ENCODE data around the gene PARVB. TPM values are rescaled to one million over a fixed set of nuclear protein-coding genes. Genes with fewer than 3 reads are reported as not detected.

Gene PARVB
- total and polyA plus RNA-seq, 10 of the 15 experiments (the other 5 are each of a cell fraction or from before 2014, with no cell fraction given), result 5.2 to 264 (median 76.0) TPM

DNA sequence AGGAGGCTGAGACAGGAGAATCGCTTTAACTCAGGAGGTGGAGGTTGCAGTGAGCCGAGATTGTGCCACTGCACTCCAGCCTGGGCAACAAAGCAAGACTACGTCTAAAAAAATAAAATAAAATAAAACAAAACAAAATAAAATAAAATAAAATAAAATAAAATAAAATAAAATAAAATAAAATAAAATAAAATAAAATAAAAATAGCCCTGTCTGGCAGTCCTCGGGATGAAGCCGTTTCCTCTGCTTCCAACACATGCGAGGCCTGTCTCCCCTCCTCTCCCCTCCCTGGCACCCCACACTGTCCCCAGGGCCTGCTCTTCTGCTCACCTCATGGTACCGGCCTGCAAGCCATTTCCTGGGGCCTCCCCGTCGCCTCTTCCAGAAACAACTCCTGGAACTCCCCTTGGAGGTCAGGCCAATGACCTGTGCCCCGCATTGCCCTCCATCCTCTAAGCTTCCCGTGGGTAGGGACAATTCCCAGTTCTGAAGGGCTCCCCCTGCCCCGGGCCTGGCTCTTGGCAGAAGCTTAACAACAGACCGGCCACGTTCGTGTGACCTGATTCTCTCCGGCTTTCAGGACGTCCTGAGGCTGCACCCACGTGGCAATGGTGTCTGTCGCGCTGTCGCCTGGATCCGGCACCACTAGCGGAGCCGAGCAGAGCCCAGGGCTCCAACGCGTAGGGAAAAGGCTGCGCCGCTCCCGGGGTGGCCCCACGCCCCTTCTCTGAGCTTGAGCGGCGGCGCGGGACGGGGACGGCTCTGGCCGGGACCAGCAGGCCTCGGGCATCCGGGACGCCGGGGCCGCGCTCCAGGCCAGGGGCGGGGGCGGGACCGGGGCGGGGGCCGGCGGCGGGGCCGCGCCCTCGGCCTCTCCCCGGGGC is 456 bp upstream of the PARVB start (continued):
- TF ChIP-seq, protein P1, sequence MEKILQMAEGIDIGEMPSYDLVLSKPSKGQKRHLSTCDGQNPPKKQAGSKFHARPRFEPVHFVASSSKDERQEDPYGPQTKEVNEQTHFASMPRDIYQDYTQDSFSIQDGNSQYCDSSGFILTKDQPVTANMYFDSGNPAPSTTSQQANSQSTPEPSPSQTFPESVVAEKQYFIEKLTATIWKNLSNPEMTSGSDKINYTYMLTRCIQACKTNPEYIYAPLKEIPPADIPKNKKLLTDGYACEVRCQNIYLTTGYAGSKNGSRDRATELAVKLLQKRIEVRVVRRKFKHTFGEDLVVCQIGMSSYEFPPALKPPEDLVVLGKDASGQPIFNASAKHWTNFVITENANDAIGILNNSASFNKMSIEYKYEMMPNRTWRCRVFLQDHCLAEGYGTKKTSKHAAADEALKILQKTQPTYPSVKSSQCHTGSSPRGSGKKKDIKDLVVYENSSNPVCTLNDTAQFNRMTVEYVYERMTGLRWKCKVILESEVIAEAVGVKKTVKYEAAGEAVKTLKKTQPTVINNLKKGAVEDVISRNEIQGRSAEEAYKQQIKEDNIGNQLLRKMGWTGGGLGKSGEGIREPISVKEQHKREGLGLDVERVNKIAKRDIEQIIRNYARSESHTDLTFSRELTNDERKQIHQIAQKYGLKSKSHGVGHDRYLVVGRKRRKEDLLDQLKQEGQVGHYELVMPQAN (conservative IDR thresholded peaks at IDR 0.05), result peak; percentile 91
- TF ChIP-seq NFIC (IDR thresholded peaks at IDR 0.05; ENCODE audit: low read depth, low read length), result no peak

DNA sequence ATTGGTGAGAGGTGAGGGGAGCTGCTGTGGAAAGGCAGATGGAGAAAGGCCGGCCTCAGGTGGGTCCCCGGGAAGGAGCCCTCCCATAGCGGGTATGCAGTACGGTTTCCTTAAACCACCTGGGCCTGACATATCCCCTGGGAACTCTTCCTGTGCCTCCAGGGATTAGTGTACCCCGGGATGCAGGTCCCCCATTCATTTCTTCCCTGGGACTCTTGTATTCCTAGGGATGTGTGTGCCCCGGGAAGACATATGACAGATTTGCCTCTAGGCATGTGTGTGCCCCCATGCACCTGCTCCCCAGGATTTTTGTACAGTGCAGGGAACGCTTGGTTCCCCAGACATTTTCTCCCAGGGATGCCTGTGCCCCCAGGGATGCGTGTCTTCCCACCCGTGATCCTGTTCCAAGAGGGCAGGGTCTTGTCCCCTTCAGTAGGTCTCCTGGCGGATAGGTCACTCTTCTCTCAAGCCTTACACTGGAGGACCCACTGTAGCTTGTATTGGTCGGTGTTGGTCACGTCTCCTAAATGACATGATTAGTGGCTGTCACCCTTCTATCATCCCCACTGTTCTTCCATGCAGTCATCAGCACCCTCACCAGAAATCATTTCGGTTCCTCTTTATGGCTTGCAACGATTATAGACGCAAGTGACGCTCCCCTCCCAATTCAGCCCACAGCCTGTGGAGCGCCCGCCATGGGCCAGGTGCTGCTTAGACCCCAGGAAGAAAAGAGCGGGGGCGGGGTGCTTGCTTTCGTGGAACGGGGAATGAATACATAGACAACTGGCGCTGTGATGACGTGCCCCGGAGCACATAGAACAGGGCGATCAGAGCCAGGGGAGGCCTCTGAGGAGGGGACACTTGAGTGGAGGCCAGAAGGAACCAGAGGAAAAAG is 1.3 kb downstream of the PARVB start:
- intact Hi-C loops (cut with micrococcal nuclease; ENCODE audit: unreplicated experiment), result loop anchor here (1.0 to 5.0 kb wide), 2 partner anchors 43 to 57 kb away; no protein-coding TSS in a partner anchor
- peaks cover 0 to 9% of the 10 kb centered on the region in 2 experiments; a peak in 1 of 4 replicates for H3K36me3 ChIP-seq (ENCODE audit: control insufficient read depth in 2 of 2, insufficient read depth in 2 of 2, low read length in 1 of 2)
- H3K4me1 ChIP-seq (ENCODE audit: control insufficient read depth, insufficient read depth, low read length), result peaks cover 15% of the 10 kb centered on the region
- peak; percentile 77 for ATAC-seq
- ChIA-PET POLR2A (interaction anchor here (1.0 to 4.5 kb wide), 6 partner anchors 13 to 157 kb away, joined by 3 to 33 read pairs (median 13); no protein-coding TSS in a partner anchor), CTCF (interaction anchor here (0.7 to 9.4 kb wide), 4 partner anchors 32 to 660 kb away, joined by 3 to 74 read pairs (median 4); no protein-coding TSS in a partner anchor), RAD21 (ENCODE audit: unreplicated experiment) (interaction anchor here (1.0 to 4.9 kb wide), 4 partner anchors 18 to 43 kb away, joined by 3 to 42 read pairs (median 8); no protein-coding TSS in a partner anchor), SMC1A (ENCODE audit: uncharacterized antibody, unreplicated experiment) (interaction anchor here (1.0 to 4.3 kb wide), 5 partner anchors 18 to 156 kb away, joined by 3 to 30 read pairs (median 10); partner anchors contain the start of gene PARVG)
- H3K4me3 ChIP-seq, result peak overlapping the region; percentile 78
- FAIRE-seq, result peak; percentile 27
- H3K79me2 ChIP-seq (ENCODE audit: control insufficient read depth, insufficient read depth, low read length), result peaks cover 81% of the 10 kb centered on the region
- H4K20me1 ChIP-seq (ENCODE audit: control insufficient read depth, insufficient read depth), result no peaks in the 10 kb centered on the region
- H3K27me3 ChIP-seq (replicated peaks in 1 of 2; ENCODE audit: control insufficient read depth in 2 of 2, insufficient read depth in 2 of 2, low read length in 1 of 2), result no peaks in the 10 kb centered on the region
- H3K4me2 ChIP-seq (ENCODE audit: control insufficient read depth, insufficient read depth), result peak overlapping the region; percentile 98
- H2AFZ ChIP-seq (ENCODE audit: control insufficient read depth, low read depth, low read length), result no peak overlapping the region
- H3K9ac ChIP-seq (ENCODE audit: control insufficient read depth, insufficient read depth, low read length), result peak overlapping the region; percentile 99
- WGBS (ENCODE audit: insufficient coverage, insufficient replicate concordance, low lambda C conversion rate, missing lambda C conversion rate), result under 1% methylated on average over 26 of the region's 26 CpGs
- TSS peak; percentile 88 for BruUV-seq (replicated peaks)
- peak overlapping the region; percentile 100 for H3K27ac ChIP-seq (ENCODE audit: control insufficient read depth, insufficient read depth)
- peak; percentile 96 for DNase-seq (ENCODE audit: low read depth, low spot score)
- no peaks in the 10 kb centered on the region for H3K9me3 ChIP-seq (replicated peaks; ENCODE audit: control insufficient read depth, insufficient read depth, low read length)
- in situ Hi-C loops (cut with MboI), result loop anchor here (25.0 kb wide), 1 partner anchor 1363 kb away; no protein-coding TSS in a partner anchor
- TF ChIP-seq ZZZ3 (IDR thresholded peaks at IDR 0.05; ENCODE audit: control insufficient read depth, insufficient read length, low read depth), result no peak
- TF ChIP-seq, protein P2, sequence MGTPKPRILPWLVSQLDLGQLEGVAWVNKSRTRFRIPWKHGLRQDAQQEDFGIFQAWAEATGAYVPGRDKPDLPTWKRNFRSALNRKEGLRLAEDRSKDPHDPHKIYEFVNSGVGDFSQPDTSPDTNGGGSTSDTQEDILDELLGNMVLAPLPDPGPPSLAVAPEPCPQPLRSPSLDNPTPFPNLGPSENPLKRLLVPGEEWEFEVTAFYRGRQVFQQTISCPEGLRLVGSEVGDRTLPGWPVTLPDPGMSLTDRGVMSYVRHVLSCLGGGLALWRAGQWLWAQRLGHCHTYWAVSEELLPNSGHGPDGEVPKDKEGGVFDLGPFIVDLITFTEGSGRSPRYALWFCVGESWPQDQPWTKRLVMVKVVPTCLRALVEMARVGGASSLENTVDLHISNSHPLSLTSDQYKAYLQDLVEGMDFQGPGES (IDR thresholded peaks at IDR 0.05), result no peak
- peak; percentile 69; the same call in 1 of the 2 replicates for TF ChIP-seq POLR2AphosphoS2 (IDR thresholded peaks at IDR 0.05; ENCODE audit: low read depth, low read length)
- TF ChIP-seq HDGF (IDR thresholded peaks at IDR 0.05), result 0 out of 2 replicates have a peak, but pooled peaks have one; percentile 17
- peak; percentile 73 for TF ChIP-seq POU2F2 (IDR thresholded peaks at IDR 0.05; ENCODE audit: borderline replicate concordance, low read depth, low read length)
- peak; percentile 96 for TF ChIP-seq CREB1 (IDR thresholded peaks at IDR 0.05; ENCODE audit: low read depth)
- peak; percentile 97 for TF ChIP-seq DPF2 (IDR thresholded peaks at IDR 0.05)
- no peak for TF ChIP-seq NRF1 (conservative IDR thresholded peaks at IDR 0.05; ENCODE audit: low read depth, low read length)
- TF ChIP-seq, protein P3, sequence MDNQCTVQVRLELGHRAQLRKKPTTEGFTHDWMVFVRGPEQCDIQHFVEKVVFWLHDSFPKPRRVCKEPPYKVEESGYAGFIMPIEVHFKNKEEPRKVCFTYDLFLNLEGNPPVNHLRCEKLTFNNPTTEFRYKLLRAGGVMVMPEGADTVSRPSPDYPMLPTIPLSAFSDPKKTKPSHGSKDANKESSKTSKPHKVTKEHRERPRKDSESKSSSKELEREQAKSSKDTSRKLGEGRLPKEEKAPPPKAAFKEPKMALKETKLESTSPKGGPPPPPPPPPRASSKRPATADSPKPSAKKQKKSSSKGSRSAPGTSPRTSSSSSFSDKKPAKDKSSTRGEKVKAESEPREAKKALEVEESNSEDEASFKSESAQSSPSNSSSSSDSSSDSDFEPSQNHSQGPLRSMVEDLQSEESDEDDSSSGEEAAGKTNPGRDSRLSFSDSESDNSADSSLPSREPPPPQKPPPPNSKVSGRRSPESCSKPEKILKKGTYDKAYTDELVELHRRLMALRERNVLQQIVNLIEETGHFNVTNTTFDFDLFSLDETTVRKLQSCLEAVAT (IDR thresholded peaks at IDR 0.05), result peak; percentile 64
- no peak for TF ChIP-seq SIX5 (IDR thresholded peaks at IDR 0.05; ENCODE audit: low read depth, low read length, severe bottlenecking)

All from GM12878 (cell line).